WTC11 (cell line): ENCODE data around the gene HTR1A. TPM values are rescaled to one million over a fixed set of nuclear protein-coding genes. Genes with fewer than 3 reads are reported as not detected.

Experiments
- ATAC-seq: fragments of 200-7000 bp; cut with Tn5 transposase; 2 replicates; pipeline ENCODE4 v1.10.0; 2021; ENCODE audit warnings: mild to moderate bottlenecking, moderate library complexity
- CTCF ChIA-PET: fragments of 300-600 bp; sonication (Branson Sonifier 250); formaldehyde crosslinking; loops from one replicate; lab custom pipeline; 2021; ENCODE audit warnings: antibody characterized with exemption; lab: Charles Lee
- POLR2A ChIA-PET: fragments of 350-600 bp; sonication (Branson Sonifier 250); formaldehyde crosslinking; loops from one replicate; lab custom pipeline; 2021; ENCODE audit warnings: antibody characterized with exemption; lab: Charles Lee
- DNase-seq: peaks from one replicate; pipeline ENCODE4 v3.0.0; 2021; ENCODE audit warnings: low spot score
- H3K27ac Mint-ChIP-seq: 2 replicates; pipeline ENCODE4 v1.8.0; 2021; ENCODE audit warnings: mixed read lengths
- H3K27me3 Mint-ChIP-seq: 2 replicates; pipeline ENCODE4 v1.8.0; 2021; ENCODE audit warnings: low read depth, mild to moderate bottlenecking, moderate library complexity, mixed read lengths
- H3K36me3 Mint-ChIP-seq: 2 replicates; pipeline ENCODE4 v1.8.0; 2021; ENCODE audit warnings: mixed read lengths
- H3K4me1 Mint-ChIP-seq: 2 replicates; pipeline ENCODE4 v1.8.0; 2022; ENCODE audit warnings: mixed read lengths
- H3K4me3 Mint-ChIP-seq: 2 replicates; pipeline ENCODE4 v1.8.0; 2021; ENCODE audit warnings: mild to moderate bottlenecking, moderate library complexity, mixed read lengths
- H3K9me3 Mint-ChIP-seq: 2 replicates; pipeline ENCODE4 v1.8.0; 2021; ENCODE audit warnings: mixed read lengths
- CBFB ChIP-seq: sonication (generic); formaldehyde crosslinking; IDR thresholded peaks from 2 replicates; pipeline ENCODE4 v1.8.1; 2022; ENCODE audit warnings: mild to moderate bottlenecking, low read depth, missing genetic modification reagents
- CREB1 ChIP-seq: sonication (generic); formaldehyde crosslinking; IDR thresholded peaks from 2 replicates; pipeline ENCODE4 v1.8.0; 2023; ENCODE audit warnings: mild to moderate bottlenecking, missing genetic modification reagents
- CREM ChIP-seq: sonication (generic); formaldehyde crosslinking; IDR thresholded peaks from 2 replicates; pipeline ENCODE4 v1.8.1; 2022; ENCODE audit warnings: mild to moderate bottlenecking, missing genetic modification reagents, moderate library complexity
- ELF4 ChIP-seq: sonication (generic); formaldehyde crosslinking; IDR thresholded peaks from 2 replicates; pipeline ENCODE4 v1.8.1; 2022; ENCODE audit warnings: low read depth, mild to moderate bottlenecking, moderate library complexity, missing genetic modification reagents
- EMX1 ChIP-seq: fragments of 250-450 bp; sonication (Bioruptor Pico); IDR thresholded peaks from 2 replicates; pipeline ENCODE4 v1.8.0; 2021; ENCODE audit warnings: mild to moderate bottlenecking
- FOXP1 ChIP-seq: sonication (generic); formaldehyde crosslinking; IDR thresholded peaks from 2 replicates; pipeline ENCODE4 v1.8.0; 2022; ENCODE audit warnings: missing genetic modification reagents, mild to moderate bottlenecking, moderate library complexity, borderline replicate concordance
- GTF2I ChIP-seq: fragments of 250-450 bp; sonication (Bioruptor Pico); conservative IDR thresholded peaks from 2 replicates; pipeline ENCODE4 v1.4.0; 2021; ENCODE audit warnings: mild to moderate bottlenecking
- HMGA2 ChIP-seq: fragments of 250-450 bp; sonication (Bioruptor Pico); IDR thresholded peaks from 2 replicates; pipeline ENCODE4 v1.4.0; 2021; ENCODE audit warnings: mild to moderate bottlenecking, moderate library complexity
- MXD4 ChIP-seq: fragments of 250-450 bp; sonication (Bioruptor Pico); IDR thresholded peaks from 2 replicates; pipeline ENCODE4 v1.8.0; 2021; ENCODE audit warnings: mild to moderate bottlenecking, moderate library complexity, borderline replicate concordance
- MYBL2 ChIP-seq: sonication (generic); formaldehyde crosslinking; IDR thresholded peaks from 2 replicates; pipeline ENCODE4 v1.8.1; 2023; ENCODE audit warnings: mild to moderate bottlenecking, moderate library complexity, missing genetic modification reagents
- NFE2L1 ChIP-seq: sonication (generic); formaldehyde crosslinking; IDR thresholded peaks from 2 replicates; pipeline ENCODE4 v1.8.1; 2023; ENCODE audit warnings: missing genetic modification reagents
- SMAD4 ChIP-seq: sonication (generic); formaldehyde crosslinking; IDR thresholded peaks from 2 replicates; pipeline ENCODE4 v1.8.0; 2022; ENCODE audit warnings: mild to moderate bottlenecking, missing genetic modification reagents
- TCF7 ChIP-seq: sonication (generic); formaldehyde crosslinking; IDR thresholded peaks from 2 replicates; pipeline ENCODE4 v1.8.0; 2022; ENCODE audit warnings: mild to moderate bottlenecking, low read depth, missing genetic modification reagents, moderate library complexity
- TEAD4 ChIP-seq: sonication (generic); formaldehyde crosslinking; IDR thresholded peaks from 2 replicates; pipeline ENCODE4 v1.8.0; 2022; ENCODE audit warnings: mild to moderate bottlenecking, missing genetic modification reagents
- ZNF121 ChIP-seq: sonication (generic); formaldehyde crosslinking; IDR thresholded peaks from 2 replicates; pipeline ENCODE4 v1.8.0; 2023; ENCODE audit warnings: missing genetic modification reagents
- ZNF263 ChIP-seq: sonication (generic); formaldehyde crosslinking; IDR thresholded peaks from 2 replicates; pipeline ENCODE4 v1.8.1; 2022; ENCODE audit warnings: low read depth, mild to moderate bottlenecking, moderate library complexity, missing genetic modification reagents
- ZNF416 ChIP-seq: fragments of 250-450 bp; sonication (Bioruptor Pico); IDR thresholded peaks from 2 replicates; pipeline ENCODE4 v1.9.0; 2021; ENCODE audit warnings: mild to moderate bottlenecking, inconsistent platforms
- ZNF423 ChIP-seq: fragments of 250-450 bp; sonication (Bioruptor Pico); IDR thresholded peaks from 2 replicates; pipeline ENCODE4 v2.1.2; 2022; ENCODE audit warnings: mild to moderate bottlenecking, moderate library complexity
- ZNF671 ChIP-seq: fragments of 250-450 bp; sonication (Bioruptor Pico); IDR thresholded peaks from 2 replicates; pipeline ENCODE4 v1.8.0; 2021; ENCODE audit warnings: mild to moderate bottlenecking
- total RNA-seq: library from RNA; stranded (reverse); gene quantifications from 3 replicates; pipeline ENCODE4 v1.2.3, GENCODE V29; 2021
- TF ChIP-seq, protein P1 (sequence below): sonication (generic); formaldehyde crosslinking; IDR thresholded peaks from 2 replicates; pipeline ENCODE4 v1.8.1; 2022; ENCODE audit warnings: mild to moderate bottlenecking, missing genetic modification reagents, moderate library complexity, borderline replicate concordance
- TF ChIP-seq, protein P2 (sequence below): fragments of 250-450 bp; sonication (Bioruptor Pico); IDR thresholded peaks from 2 replicates; pipeline ENCODE4 v1.8.0; 2021; ENCODE audit warnings: mild to moderate bottlenecking
- TF ChIP-seq, protein P3 (sequence below): sonication (generic); formaldehyde crosslinking; IDR thresholded peaks from 2 replicates; pipeline ENCODE4 v1.8.1; 2023; ENCODE audit warnings: mild to moderate bottlenecking, missing genetic modification reagents, moderate library complexity
- TF ChIP-seq, protein P4 (sequence below): fragments of 250-450 bp; sonication (Bioruptor Pico); IDR thresholded peaks from 2 replicates; pipeline ENCODE4 v1.9.0; 2021; ENCODE audit warnings: mild to moderate bottlenecking, borderline replicate concordance
- TF ChIP-seq, protein P5 (sequence below): sonication (generic); formaldehyde crosslinking; IDR thresholded peaks from 2 replicates; pipeline ENCODE4 v1.8.0; 2023; ENCODE audit warnings: missing genetic modification reagents, mild to moderate bottlenecking, borderline replicate concordance
- TF ChIP-seq, protein P6 (sequence below): sonication (generic); formaldehyde crosslinking; IDR thresholded peaks from 2 replicates; pipeline ENCODE4 v1.8.0; 2023; ENCODE audit warnings: missing genetic modification reagents
- TF ChIP-seq, protein P7 (sequence below): sonication (generic); formaldehyde crosslinking; IDR thresholded peaks from 2 replicates; pipeline ENCODE4 v1.8.1; 2022; ENCODE audit warnings: mild to moderate bottlenecking, moderate library complexity, missing genetic modification reagents

HTR1A gene
- total RNA-seq, 1 experiment from 2014 or later: 0.52 TPM

DNA sequence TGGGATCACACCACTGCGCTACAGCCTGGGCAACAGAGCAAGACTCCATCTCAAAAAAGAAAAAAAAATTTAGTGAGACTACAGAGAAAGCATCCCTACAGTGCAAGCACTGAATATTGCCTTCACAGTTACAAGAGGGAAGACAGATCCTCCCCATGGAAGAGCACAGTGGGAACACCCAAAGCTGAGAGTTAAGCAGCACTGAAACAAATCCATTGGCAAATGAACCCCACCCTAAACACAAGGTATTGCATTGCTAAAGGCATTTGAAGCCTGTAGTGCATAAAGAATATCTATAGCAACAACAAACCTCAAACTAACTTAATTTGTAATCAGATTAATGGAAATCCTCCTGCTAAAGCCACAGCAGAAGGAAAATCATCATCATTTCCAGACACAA is 27.1 kb downstream of the HTR1A start (continued):
- TF ChIP-seq, protein P1, sequence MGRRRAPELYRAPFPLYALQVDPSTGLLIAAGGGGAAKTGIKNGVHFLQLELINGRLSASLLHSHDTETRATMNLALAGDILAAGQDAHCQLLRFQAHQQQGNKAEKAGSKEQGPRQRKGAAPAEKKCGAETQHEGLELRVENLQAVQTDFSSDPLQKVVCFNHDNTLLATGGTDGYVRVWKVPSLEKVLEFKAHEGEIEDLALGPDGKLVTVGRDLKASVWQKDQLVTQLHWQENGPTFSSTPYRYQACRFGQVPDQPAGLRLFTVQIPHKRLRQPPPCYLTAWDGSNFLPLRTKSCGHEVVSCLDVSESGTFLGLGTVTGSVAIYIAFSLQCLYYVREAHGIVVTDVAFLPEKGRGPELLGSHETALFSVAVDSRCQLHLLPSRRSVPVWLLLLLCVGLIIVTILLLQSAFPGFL (CRISPR knock-in tag): no peak
- TF ChIP-seq, protein P2, sequence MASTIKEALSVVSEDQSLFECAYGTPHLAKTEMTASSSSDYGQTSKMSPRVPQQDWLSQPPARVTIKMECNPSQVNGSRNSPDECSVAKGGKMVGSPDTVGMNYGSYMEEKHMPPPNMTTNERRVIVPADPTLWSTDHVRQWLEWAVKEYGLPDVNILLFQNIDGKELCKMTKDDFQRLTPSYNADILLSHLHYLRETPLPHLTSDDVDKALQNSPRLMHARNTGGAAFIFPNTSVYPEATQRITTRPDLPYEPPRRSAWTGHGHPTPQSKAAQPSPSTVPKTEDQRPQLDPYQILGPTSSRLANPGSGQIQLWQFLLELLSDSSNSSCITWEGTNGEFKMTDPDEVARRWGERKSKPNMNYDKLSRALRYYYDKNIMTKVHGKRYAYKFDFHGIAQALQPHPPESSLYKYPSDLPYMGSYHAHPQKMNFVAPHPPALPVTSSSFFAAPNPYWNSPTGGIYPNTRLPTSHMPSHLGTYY: no peak
- TF ChIP-seq ZNF423 (CRISPR knock-in tag) (no peak), ELF4 (CRISPR knock-in tag) (no peak), ZNF416 (no peak), ZNF121 (CRISPR knock-in tag) (no peak), TCF7 (no peak), CBFB (no peak)
- TF ChIP-seq, protein P3, sequence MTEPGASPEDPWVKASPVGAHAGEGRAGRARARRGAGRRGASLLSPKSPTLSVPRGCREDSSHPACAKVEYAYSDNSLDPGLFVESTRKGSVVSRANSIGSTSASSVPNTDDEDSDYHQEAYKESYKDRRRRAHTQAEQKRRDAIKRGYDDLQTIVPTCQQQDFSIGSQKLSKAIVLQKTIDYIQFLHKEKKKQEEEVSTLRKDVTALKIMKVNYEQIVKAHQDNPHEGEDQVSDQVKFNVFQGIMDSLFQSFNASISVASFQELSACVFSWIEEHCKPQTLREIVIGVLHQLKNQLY (CRISPR knock-in tag): no peak

DNA sequence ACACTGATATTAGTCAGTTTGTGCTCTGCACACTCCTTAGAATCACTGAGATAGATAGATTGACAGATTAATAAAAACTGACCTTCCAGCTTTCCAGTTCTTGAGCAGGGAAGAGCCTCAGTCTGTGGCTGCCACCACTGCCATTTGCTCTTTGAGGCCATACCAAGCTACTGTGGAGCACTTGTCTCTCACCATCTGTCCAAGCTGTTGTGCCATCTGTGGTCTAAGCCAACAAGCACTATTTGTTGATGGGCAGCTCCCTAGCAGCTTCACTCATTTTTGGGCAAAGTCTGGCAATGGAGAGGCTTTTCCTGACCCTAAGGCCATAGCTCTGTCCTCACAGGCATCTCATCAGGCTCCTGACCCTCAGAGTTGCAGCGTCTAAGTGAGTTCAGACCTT is 30.4 kb downstream of the HTR1A start:
- DNase-seq: no peak
- CTCF ChIA-PET: no interaction called here
- Mint-ChIP-seq H3K4me1 (peaks cover 19% of the 10 kb centered on the region), H3K9me3 (no peaks in the 10 kb centered on the region), H3K4me3 (no peak overlapping the region), H3K27me3 (no peaks in the 10 kb centered on the region), H3K27ac (no peak overlapping the region), H3K36me3 (no peaks in the 10 kb centered on the region)
- no peak for ATAC-seq
- POLR2A ChIA-PET: no interaction called here
- TF ChIP-seq, protein P4, sequence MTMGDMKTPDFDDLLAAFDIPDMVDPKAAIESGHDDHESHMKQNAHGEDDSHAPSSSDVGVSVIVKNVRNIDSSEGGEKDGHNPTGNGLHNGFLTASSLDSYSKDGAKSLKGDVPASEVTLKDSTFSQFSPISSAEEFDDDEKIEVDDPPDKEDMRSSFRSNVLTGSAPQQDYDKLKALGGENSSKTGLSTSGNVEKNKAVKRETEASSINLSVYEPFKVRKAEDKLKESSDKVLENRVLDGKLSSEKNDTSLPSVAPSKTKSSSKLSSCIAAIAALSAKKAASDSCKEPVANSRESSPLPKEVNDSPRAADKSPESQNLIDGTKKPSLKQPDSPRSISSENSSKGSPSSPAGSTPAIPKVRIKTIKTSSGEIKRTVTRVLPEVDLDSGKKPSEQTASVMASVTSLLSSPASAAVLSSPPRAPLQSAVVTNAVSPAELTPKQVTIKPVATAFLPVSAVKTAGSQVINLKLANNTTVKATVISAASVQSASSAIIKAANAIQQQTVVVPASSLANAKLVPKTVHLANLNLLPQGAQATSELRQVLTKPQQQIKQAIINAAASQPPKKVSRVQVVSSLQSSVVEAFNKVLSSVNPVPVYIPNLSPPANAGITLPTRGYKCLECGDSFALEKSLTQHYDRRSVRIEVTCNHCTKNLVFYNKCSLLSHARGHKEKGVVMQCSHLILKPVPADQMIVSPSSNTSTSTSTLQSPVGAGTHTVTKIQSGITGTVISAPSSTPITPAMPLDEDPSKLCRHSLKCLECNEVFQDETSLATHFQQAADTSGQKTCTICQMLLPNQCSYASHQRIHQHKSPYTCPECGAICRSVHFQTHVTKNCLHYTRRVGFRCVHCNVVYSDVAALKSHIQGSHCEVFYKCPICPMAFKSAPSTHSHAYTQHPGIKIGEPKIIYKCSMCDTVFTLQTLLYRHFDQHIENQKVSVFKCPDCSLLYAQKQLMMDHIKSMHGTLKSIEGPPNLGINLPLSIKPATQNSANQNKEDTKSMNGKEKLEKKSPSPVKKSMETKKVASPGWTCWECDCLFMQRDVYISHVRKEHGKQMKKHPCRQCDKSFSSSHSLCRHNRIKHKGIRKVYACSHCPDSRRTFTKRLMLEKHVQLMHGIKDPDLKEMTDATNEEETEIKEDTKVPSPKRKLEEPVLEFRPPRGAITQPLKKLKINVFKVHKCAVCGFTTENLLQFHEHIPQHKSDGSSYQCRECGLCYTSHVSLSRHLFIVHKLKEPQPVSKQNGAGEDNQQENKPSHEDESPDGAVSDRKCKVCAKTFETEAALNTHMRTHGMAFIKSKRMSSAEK (CRISPR knock-in tag): no peak
- TF ChIP-seq MYBL2 (CRISPR knock-in tag) (no peak), HMGA2 (CRISPR knock-in tag) (no peak), MXD4 (CRISPR knock-in tag) (no peak), SMAD4 (no peak), CREB1 (CRISPR knock-in tag) (no peak), ZNF671 (no peak), FOXP1 (CRISPR knock-in tag) (no peak), ZNF263 (CRISPR knock-in tag) (no peak), TEAD4 (CRISPR knock-in tag) (no peak), GTF2I (CRISPR knock-in tag) (no peak), NFE2L1 (CRISPR knock-in tag) (no peak), CREM (no peak), EMX1 (CRISPR knock-in tag) (no peak)
- TF ChIP-seq, protein P5, sequence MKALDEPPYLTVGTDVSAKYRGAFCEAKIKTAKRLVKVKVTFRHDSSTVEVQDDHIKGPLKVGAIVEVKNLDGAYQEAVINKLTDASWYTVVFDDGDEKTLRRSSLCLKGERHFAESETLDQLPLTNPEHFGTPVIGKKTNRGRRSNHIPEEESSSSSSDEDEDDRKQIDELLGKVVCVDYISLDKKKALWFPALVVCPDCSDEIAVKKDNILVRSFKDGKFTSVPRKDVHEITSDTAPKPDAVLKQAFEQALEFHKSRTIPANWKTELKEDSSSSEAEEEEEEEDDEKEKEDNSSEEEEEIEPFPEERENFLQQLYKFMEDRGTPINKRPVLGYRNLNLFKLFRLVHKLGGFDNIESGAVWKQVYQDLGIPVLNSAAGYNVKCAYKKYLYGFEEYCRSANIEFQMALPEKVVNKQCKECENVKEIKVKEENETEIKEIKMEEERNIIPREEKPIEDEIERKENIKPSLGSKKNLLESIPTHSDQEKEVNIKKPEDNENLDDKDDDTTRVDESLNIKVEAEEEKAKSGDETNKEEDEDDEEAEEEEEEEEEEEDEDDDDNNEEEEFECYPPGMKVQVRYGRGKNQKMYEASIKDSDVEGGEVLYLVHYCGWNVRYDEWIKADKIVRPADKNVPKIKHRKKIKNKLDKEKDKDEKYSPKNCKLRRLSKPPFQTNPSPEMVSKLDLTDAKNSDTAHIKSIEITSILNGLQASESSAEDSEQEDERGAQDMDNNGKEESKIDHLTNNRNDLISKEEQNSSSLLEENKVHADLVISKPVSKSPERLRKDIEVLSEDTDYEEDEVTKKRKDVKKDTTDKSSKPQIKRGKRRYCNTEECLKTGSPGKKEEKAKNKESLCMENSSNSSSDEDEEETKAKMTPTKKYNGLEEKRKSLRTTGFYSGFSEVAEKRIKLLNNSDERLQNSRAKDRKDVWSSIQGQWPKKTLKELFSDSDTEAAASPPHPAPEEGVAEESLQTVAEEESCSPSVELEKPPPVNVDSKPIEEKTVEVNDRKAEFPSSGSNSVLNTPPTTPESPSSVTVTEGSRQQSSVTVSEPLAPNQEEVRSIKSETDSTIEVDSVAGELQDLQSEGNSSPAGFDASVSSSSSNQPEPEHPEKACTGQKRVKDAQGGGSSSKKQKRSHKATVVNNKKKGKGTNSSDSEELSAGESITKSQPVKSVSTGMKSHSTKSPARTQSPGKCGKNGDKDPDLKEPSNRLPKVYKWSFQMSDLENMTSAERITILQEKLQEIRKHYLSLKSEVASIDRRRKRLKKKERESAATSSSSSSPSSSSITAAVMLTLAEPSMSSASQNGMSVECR (CRISPR knock-in tag): no peak
- TF ChIP-seq, protein P6, sequence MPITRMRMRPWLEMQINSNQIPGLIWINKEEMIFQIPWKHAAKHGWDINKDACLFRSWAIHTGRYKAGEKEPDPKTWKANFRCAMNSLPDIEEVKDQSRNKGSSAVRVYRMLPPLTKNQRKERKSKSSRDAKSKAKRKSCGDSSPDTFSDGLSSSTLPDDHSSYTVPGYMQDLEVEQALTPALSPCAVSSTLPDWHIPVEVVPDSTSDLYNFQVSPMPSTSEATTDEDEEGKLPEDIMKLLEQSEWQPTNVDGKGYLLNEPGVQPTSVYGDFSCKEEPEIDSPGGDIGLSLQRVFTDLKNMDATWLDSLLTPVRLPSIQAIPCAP (CRISPR knock-in tag): no peak
- TF ChIP-seq, protein P7, sequence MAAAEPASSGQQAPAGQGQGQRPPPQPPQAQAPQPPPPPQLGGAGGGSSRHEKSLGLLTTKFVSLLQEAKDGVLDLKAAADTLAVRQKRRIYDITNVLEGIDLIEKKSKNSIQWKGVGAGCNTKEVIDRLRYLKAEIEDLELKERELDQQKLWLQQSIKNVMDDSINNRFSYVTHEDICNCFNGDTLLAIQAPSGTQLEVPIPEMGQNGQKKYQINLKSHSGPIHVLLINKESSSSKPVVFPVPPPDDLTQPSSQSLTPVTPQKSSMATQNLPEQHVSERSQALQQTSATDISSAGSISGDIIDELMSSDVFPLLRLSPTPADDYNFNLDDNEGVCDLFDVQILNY: no peak
